A673 (cell line): ENCODE results near the gene TC2N.

Source experiments
- CTCF ChIP-seq: fragments of 300-800, 200-600 bp; sonication (generic); conservative IDR thresholded peaks from 2 replicates; pipeline ENCODE4 v1.5.1; 2017; ENCODE audit warnings: low read depth, mild to moderate bottlenecking, antibody characterized with exemption, low read length, moderate library complexity, mixed read lengths
- EZH2 ChIP-seq: fragments of 200-600 bp; sonication (generic); IDR thresholded peaks from 2 replicates; pipeline ENCODE4 v1.6.1; 2017; ENCODE audit warnings: borderline replicate concordance, low read depth, mild to moderate bottlenecking, mixed read lengths, antibody characterized with exemption, low read length; ENCODE audit not compliant: poor library complexity, severe bottlenecking

- TF ChIP-seq CTCF (no peak), EZH2 (no peak)
Observed at GRCh38 chr14:91857614-91858013, 9.7 kb downstream of the TC2N start.
